NCI-H226 (cell line): ENCODE results near the gene FAM227B.
"Not testable (repeated sequence)": the region's sequence is repeated elsewhere in the genome, so short reads cannot be mapped to it uniquely, and the experiment has no call there.

ENCODE experiments used
- DNase-seq: peaks from one replicate; pipeline ENCODE4 v3.0.0-alpha.2; 2015

Gene FAM227B

DNA sequence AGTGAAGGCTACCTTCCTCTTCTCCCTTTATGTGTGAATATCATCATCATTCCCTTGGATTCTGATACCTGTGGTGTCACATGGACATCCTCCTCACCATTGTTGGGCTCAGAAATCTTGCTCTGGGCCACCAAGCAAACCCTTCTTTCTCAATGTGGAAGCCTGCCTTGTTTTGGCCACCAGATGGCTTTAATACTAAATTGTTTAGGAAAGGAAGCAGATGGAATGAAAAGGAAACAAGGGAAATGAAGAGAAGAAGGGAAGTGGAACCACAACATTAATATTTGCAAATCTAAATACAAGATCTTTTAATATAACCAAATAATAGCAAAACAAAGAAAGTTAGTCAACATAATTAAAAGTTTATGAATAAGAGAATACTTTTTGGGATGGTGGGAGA lies 14.0 kb downstream of the FAM227B start:
- no peak for DNase-seq

- no peak for DNase-seq
Measured at GRCh38 chr15:49605588-49605987, 15.0 kb downstream of the FAM227B start.

- DNase-seq: no peak
Measured at GRCh38 chr15:49604625-49605409, 15.8 kb downstream of the FAM227B start.

GRCh38 chr15:49592829-49593316 lies 27.7 kb downstream of the FAM227B start:
- not testable (repeated sequence) for DNase-seq

DNA sequence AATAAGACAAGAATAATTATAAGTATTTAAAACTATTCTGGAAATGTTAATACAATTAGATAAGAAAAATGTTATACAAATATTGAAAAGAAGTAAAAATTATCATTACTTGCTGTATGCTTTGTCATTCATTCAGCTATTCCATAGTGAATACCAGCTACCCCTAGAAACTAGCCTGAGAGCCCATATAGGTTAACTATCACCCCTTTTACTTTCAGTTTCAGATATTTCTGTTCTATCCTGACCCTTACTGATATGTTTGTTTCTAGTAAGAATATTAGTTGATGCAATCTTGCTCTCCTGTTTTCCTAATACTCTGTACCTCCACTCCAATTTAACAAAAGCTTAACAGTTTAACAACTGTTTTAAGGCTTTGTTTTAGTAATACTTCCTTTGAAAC lies 31.6 kb downstream of the FAM227B start:
- DNase-seq: no peak

DNA sequence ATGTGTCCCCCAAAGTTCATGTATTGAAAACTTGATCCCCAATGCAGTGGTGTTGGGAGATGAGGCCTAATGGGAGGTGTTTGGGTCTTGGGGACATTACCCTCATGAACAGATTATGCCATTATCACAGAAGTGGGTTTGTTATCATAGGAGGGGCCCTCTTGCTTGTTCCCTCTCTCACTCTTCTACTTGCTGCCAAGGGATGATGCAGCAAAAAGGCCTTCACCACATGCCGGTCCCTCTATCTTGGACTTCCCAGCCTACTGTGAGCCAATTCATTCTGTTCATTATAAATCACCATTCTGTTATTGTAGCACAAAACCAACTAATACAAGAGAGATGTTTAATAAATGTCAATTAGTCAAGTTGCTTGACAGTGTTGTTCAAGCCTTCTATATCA lies 47.2 kb downstream of the FAM227B start:
- no peak for DNase-seq

GRCh38 chr15:49570672-49571071 lies 49.9 kb downstream of the FAM227B start:
- no peak for DNase-seq

- no peak for DNase-seq
Measured at GRCh38 chr15:49570174-49570573, 50.4 kb downstream of the FAM227B start.

- DNase-seq: no peak
Measured at GRCh38 chr15:49560045-49560444, 60.6 kb downstream of the FAM227B start.

- DNase-seq: no peak
Measured at GRCh38 chr15:49558929-49559328, 61.7 kb downstream of the FAM227B start.

DNA sequence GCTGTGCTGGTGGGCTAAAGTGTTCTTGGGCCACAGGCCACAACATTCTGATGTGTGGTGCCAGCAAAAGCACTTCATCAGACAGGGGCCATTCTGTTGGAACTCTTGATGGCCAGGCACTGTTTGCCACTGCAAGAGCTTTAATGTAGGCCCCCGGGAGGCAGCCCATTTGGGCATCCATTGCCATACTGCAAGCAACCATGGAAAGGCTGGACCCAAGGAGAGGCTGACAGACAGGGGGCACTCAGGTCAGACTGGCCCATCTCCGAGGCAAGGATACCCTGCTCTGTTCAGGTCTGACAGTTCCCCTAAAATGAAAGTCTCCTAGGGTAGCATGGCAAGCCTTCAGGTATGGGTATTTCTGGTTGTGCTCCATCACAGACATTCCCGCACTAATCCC lies 64.2 kb downstream of the FAM227B start:
- no peak for DNase-seq

DNA sequence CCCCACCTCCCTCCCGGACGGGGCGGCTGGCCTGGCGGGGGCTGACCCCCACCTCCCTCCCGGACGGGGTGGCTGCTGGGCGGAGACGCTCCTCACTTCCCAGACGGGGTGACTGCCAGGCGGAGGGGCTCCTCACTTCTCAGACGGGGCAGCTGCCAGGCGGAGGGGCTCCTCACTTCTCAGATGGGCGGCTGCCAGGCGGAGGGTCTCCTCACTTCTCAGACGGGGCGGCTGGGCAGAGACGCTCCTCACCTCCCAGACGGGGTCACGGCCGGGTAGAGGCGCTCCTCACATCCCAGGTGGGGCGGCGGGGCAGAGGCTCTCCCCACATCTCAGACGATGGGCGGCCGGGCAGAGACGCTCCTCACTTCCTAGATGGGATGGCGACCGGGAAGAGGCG lies 70.3 kb downstream of the FAM227B start:
- not testable (repeated sequence) for DNase-seq

GRCh38 chr15:49538520-49538919 lies 82.1 kb downstream of the FAM227B start:
- no peak for DNase-seq

DNA sequence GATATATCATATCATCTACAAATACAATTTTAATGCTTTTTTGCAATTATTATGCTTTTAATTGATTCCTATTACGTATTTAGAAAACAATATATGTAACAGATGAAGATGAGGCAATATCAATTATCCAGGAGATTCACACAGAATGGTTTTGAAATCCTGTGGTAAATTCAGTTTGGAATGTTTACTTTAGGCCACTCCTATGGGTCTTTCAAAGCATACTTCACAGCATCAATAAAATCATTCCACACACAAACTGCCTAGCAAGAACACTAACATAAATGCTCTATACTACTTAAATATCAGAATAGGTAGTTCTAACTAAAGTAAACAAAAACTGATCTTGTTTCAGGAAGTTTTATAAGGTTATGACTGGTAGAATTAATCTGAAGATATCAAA lies 90.5 kb downstream of the FAM227B start:
- no peak for DNase-seq

DNA sequence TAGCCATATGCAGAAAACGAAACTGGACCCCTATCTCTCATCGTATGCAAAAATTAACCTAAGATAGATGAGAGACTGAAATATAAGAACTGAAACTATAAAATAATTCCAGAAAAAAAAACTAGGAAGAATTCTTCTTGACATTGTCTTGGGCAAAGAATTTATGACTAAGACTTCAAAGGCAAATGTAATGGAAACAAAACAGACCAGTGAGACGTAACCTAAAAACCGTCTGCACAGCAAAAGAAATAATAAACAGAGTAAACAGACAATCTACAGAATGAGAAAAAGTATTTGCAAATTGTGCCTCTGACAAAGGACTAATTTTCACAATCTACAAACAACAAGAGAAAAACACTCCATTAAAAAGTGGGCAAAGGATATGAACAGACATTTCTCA lies 92.3 kb downstream of the FAM227B start:
- no peak for DNase-seq

- peak; percentile 45 for DNase-seq
Measured at GRCh38 chr15:49521802-49522201, 98.8 kb downstream of the FAM227B start.

DNA sequence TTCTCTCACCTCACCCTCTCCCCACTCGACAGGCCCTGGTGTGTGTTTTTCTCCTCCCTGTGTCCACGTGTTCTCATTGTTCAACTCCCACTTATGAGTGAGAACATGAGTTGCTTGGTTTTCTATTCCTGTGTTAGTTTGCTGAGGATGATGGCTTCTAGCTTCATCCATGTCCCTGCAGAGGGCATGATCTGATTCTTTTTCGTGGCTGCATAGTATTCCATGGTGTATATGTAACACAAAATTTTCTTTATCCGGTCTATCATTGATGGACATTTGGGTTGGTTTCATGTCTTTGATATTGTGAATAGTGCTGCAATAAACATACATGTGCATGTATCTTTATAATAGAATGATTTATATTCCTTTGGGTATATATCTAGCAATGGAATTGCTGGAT lies 107.9 kb downstream of the FAM227B start:
- DNase-seq: not testable (repeated sequence)

DNA sequence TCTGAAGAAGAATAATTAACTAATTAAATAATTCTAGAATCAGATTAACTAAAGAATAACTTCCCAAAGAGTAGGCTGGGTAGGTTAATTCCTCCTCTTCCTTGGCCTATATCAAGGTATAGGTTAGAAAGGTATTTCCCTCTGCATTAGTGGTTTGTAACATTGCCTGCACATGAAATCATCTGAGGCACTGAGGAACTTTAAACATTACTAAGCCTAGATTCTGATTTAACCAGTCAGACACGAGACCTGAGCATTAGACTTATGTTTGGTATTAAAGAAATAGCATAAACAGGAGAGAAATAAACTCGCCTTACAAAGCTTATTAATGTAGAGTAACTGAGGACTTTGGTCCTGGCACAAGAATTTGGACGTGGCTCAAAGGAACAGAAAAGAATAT lies 113.4 kb downstream of the FAM227B start:
- peak; percentile 23 for DNase-seq

GRCh38 chr15:49506341-49506740 lies 114.3 kb downstream of the FAM227B start:
- DNase-seq: no peak

DNA sequence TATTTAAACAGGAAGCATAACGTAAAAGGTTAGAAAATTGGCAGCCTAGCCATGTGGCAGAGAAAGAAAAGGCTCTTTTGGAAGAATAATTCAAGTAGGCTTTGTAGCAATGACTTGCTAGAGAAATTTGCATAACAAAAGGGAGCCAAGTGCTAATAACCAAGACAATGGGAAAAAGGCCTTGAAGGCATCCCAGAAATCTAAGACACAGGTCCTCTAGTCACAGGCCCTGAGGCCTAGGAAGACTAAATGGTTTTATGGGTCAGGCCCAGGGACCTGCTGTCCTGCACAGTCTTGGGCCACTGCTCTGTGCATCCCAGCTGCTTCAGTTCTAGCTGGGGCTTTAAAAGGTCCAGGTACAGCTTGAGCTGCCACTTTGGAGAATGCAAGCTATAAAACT lies 119.0 kb downstream of the FAM227B start:
- DNase-seq: no peak

- peak; percentile 21 for DNase-seq
Measured at GRCh38 chr15:49495993-49496753, 124.4 kb downstream of the FAM227B start.

DNA sequence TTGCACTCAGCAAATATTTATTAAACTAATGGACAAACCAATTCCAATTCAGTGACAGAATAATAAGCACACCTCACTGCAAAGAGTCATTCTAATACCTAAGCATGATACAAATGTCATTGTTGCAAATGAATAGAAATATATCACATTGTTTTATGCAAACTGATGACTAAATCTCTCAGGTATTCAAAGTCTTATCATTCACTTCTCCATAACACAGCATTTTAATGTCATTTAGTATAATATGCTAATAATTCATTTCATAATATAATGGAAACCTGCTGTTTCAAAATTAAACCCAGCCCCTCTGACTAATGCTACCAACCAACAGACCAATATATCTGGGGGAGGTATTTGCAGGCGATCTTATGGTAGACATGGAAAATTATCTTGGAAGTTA lies 125.8 kb downstream of the FAM227B start:
- DNase-seq: peak; percentile 59

- peak; percentile 42 for DNase-seq
Measured at GRCh38 chr15:49492830-49493229, 127.8 kb downstream of the FAM227B start.

GRCh38 chr15:49492151-49492550 lies 128.5 kb downstream of the FAM227B start:
- no peak for DNase-seq
